Astrocyte (in vitro differentiated cells and primary cell): ENCODE results near the gene CEP104.

Source experiments
- CTCF ChIP-seq: IDR thresholded peaks from 2 replicates; pipeline ENCODE4 v1.5.1; 2011; ENCODE audit warnings: low read depth, mild to moderate bottlenecking, inconsistent platforms, low read length, moderate library complexity; ENCODE audit not compliant: insufficient read depth
- EZH2 ChIP-seq: IDR thresholded peaks from 2 replicates; pipeline ENCODE4 v1.6.1; 2012; ENCODE audit warnings: mild to moderate bottlenecking, low read length, inconsistent platforms; ENCODE audit not compliant: insufficient read depth

DNA sequence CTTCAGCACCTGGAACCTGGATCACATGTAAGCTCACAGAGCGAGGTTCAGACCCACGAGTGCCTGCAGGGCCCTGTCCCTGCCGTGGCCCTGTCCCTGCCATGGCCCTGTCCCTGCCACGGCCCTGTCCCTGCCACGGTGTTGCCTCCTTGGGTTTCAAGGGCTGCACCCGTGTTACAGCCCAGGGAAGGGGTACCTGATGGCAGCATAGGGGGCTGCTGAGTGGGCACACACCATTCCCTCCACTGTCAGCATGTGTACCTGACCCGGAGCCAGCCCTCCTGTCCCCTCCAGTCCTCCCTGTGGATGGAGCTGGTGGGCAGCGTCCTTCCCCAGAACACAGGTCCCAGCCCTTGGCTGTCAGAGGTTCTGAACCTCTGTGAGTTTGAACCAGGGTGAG is 15.5 kb upstream of the CEP104 start:
- no peak for TF ChIP-seq CTCF
- TF ChIP-seq EZH2, result no peak
